HepG2 (cell line): ENCODE results near the gene TBCCD1. TPM values are rescaled to one million over a fixed set of nuclear protein-coding genes. Genes with fewer than 3 reads are reported as not detected.

ENCODE experiments used
- ARID5B ChIP-seq: IDR thresholded peaks from 2 replicates; pipeline ENCODE4 v1.4.0; 2020; ENCODE audit warnings: mild to moderate bottlenecking, missing genetic modification reagents
- ATF4 ChIP-seq, 2 experiments: fragments of 450-650 bp in 1 of 2; sonication (generic) in 1 of 2; formaldehyde crosslinking; IDR thresholded peaks; 2 replicates each; pipeline versions ENCODE4 v1.5.0 to v1.8.0; 2020 to 2022; ENCODE audit warnings: mild to moderate bottlenecking in 1 of 2, missing genetic modification reagents in 1 of 2
- CBX1 ChIP-seq: IDR thresholded peaks from one replicate; pipeline ENCODE4 v1.6.1; 2016; ENCODE audit warnings: antibody characterized with exemption, low read depth
- CCAR2 ChIP-seq: fragments of 200-400 bp; formaldehyde crosslinking; optimal IDR thresholded peaks from 2 replicates; pipeline ENCODE3; 2018; ENCODE audit warnings: low read depth, mild to moderate bottlenecking, low read length, moderate library complexity
- CENPBD1 ChIP-seq: sonication (generic); formaldehyde crosslinking; IDR thresholded peaks from 2 replicates; pipeline ENCODE4 v1.8.0; 2022; ENCODE audit warnings: missing genetic modification reagents, low read depth, mild to moderate bottlenecking, borderline replicate concordance
- FIP1L1 ChIP-seq: fragments of 200-400 bp; formaldehyde crosslinking; IDR thresholded peaks from 2 replicates; pipeline ENCODE4 v1.6.1; 2018; ENCODE audit warnings: low read depth, mild to moderate bottlenecking, low read length, moderate library complexity, borderline replicate concordance; ENCODE audit not compliant: insufficient read depth
- GLI4 ChIP-seq: sonication (generic); formaldehyde crosslinking; IDR thresholded peaks from 2 replicates; pipeline ENCODE4 v1.5.1; 2020; ENCODE audit warnings: missing genetic modification reagents, mild to moderate bottlenecking, moderate library complexity, borderline replicate concordance
- HNF1A ChIP-seq, 2 experiments: sonication (generic) in 1 of 2; formaldehyde crosslinking in 1 of 2; IDR thresholded peaks; 2 replicates each; pipeline versions ENCODE4 v1.4.0 to v1.6.1; 2016 to 2020; ENCODE audit warnings: borderline replicate concordance in 1 of 2, low read depth in 1 of 2, mild to moderate bottlenecking in 1 of 2, missing genetic modification reagents in 1 of 2
- LCORL ChIP-seq, 2 experiments: fragments of 450-650 bp in 1 of 2; sonication (generic) in 1 of 2; formaldehyde crosslinking in 1 of 2; IDR thresholded peaks; 2 replicates each; pipeline versions ENCODE4 v1.5.0 to v1.6.1; 2017 to 2020; ENCODE audit warnings: antibody characterized with exemption in 1 of 2, missing genetic modification reagents in 1 of 2
- MAFK ChIP-seq, 2 experiments: IDR thresholded peaks in 1 of 2; conservative IDR thresholded peaks in 1 of 2; 2 replicates each; pipeline ENCODE4 v1.6.1; 2011; ENCODE audit warnings: improper control_type of control experiment in 2 of 2, low read length in 2 of 2
- NR2F1 ChIP-seq, 2 experiments: fragments of 450-650 bp in 1 of 2; formaldehyde crosslinking in 1 of 2; IDR thresholded peaks; 2 replicates each; pipeline versions ENCODE4 v1.5.0 to v1.6.1; 2016 to 2020; ENCODE audit warnings: mild to moderate bottlenecking in 1 of 2, missing compliant biosample characterization in 1 of 2, missing genetic modification reagents in 1 of 2, moderate library complexity in 1 of 2
- POLR2G ChIP-seq: fragments of 200-400 bp; formaldehyde crosslinking; IDR thresholded peaks from 2 replicates; pipeline ENCODE4 v1.6.1; 2018; ENCODE audit warnings: mild to moderate bottlenecking, low read depth, low read length, moderate library complexity
- RFXAP ChIP-seq: sonication (generic); formaldehyde crosslinking; IDR thresholded peaks from 2 replicates; pipeline ENCODE4 v1.4.0; 2020; ENCODE audit warnings: missing genetic modification reagents, borderline replicate concordance
- SIX1 ChIP-seq: sonication (generic); formaldehyde crosslinking; IDR thresholded peaks from 2 replicates; pipeline ENCODE4 v1.4.0; 2020; ENCODE audit warnings: missing genetic modification reagents, borderline replicate concordance
- TARDBP ChIP-seq: sonication (generic); formaldehyde crosslinking; IDR thresholded peaks from 2 replicates; pipeline ENCODE4 v1.8.0; 2022; ENCODE audit warnings: mild to moderate bottlenecking, missing genetic modification reagents
- U2AF2 ChIP-seq: fragments of 200-400 bp; formaldehyde crosslinking; IDR thresholded peaks from 2 replicates; pipeline ENCODE4 v1.6.1; 2017; ENCODE audit warnings: low read depth, mild to moderate bottlenecking, low read length
- ZNF230 ChIP-seq: sonication (generic); formaldehyde crosslinking; IDR thresholded peaks from 2 replicates; pipeline ENCODE4 v1.4.0; 2020; ENCODE audit warnings: mild to moderate bottlenecking, missing genetic modification reagents
- ZNF33A ChIP-seq: sonication (generic); formaldehyde crosslinking; IDR thresholded peaks from 2 replicates; pipeline ENCODE4 v1.5.1; 2020; ENCODE audit warnings: missing genetic modification reagents, mild to moderate bottlenecking, moderate library complexity, borderline replicate concordance
- ZNF350 ChIP-seq: sonication (generic); formaldehyde crosslinking; IDR thresholded peaks from 2 replicates; pipeline ENCODE4 v1.4.0; 2020; ENCODE audit warnings: mild to moderate bottlenecking, low read depth, missing genetic modification reagents, borderline replicate concordance
- polyA plus RNA-seq, 8 experiments: library from polyadenylated mRNA; depleted of rRNA in 3 of 8; stranded (reverse) in 7 of 8; unstranded in 1 of 8; fragments of >200 nt; fragmentation: Illumina TruSeq in 4 of 8; extraction: Trizol in 4 of 8; gene quantifications; 2 replicates each; pipeline versions ENCODE4 v1.2.1 to v1.2.3, GENCODE V29; 2011 to 2016; ENCODE audit warnings: low read depth in 4 of 8, missing spikeins in 1 of 8, mixed read lengths in 1 of 8; ENCODE audit not compliant: insufficient read depth in 1 of 8
- total RNA-seq, 5 experiments: library from RNA; depleted of rRNA; stranded (reverse); fragments of >200 nt; fragmentation: Illumina TruSeq; extraction: Trizol; gene quantifications; 2 replicates each; pipeline ENCODE4 v1.2.3, GENCODE V29; 2016; ENCODE audit warnings: low read depth in 1 of 5

The TBCCD1 gene
- total and polyA plus RNA-seq, 2 of the 13 experiments (the other 11 are each of a cell fraction or from before 2014, with no cell fraction given), result 13.6 to 16.2 TPM

- TF ChIP-seq HNF1A (IDR thresholded peaks at IDR 0.05; ENCODE audit: low read depth), result no peak
- TF ChIP-seq HNF1A (CRISPR knock-in tag; IDR thresholded peaks at IDR 0.05; ENCODE audit: borderline replicate concordance), result no peak
- peak; percentile 45; the same call in 1 of the 2 replicates for TF ChIP-seq ARID5B
- TF ChIP-seq CBX1, result no peak
- no peak for TF ChIP-seq FIP1L1
- TF ChIP-seq GLI4 (CRISPR knock-in tag), result no peak
- no peak for TF ChIP-seq CCAR2
- no peak for TF ChIP-seq ZNF33A (CRISPR knock-in tag)
- TF ChIP-seq ZNF230 (CRISPR knock-in tag), result no peak
- peak; percentile 42 to 55; a peak in 2 of 4 replicates for TF ChIP-seq NR2F1 (CRISPR knock-in tag; IDR thresholded peaks at IDR 0.05)
- peak; percentile 90 to 92 for TF ChIP-seq MAFK (conservative IDR thresholded peaks at IDR 0.05 in 1 of 2, IDR thresholded peaks at IDR 0.05 in 1 of 2; ENCODE audit: low read length in 2 of 2)
- no peak for TF ChIP-seq LCORL (IDR thresholded peaks at IDR 0.05)
- no peak for TF ChIP-seq LCORL (CRISPR knock-in tag; IDR thresholded peaks at IDR 0.05)
- no peak for TF ChIP-seq ZNF350
- TF ChIP-seq ATF4 (CRISPR knock-in tag; IDR thresholded peaks at IDR 0.05), result no peak
- TF ChIP-seq SIX1 (CRISPR knock-in tag), result no peak
- TF ChIP-seq CENPBD1 (CRISPR knock-in tag), result no peak
- TF ChIP-seq TARDBP (CRISPR knock-in tag), result no peak
- TF ChIP-seq U2AF2, result no peak
- TF ChIP-seq RFXAP (CRISPR knock-in tag), result no peak
- no peak for TF ChIP-seq POLR2G
Observed at GRCh38 chr3:186608624-186609215, 41.6 kb upstream of the TBCCD1 start (continued).
